ENCODE results near the gene ERI2. TPM values are rescaled to one million over a fixed set of nuclear protein-coding genes. Genes with fewer than 3 reads are reported as not detected.
"Not testable (repeated sequence)": the region's sequence is repeated elsewhere in the genome, so short reads cannot be mapped to it uniquely, and the experiment has no call there.

ERI2 gene
- total RNA-seq, 2 experiments from 2014 or later, result 18.4 to 19.6 TPM

DNA sequence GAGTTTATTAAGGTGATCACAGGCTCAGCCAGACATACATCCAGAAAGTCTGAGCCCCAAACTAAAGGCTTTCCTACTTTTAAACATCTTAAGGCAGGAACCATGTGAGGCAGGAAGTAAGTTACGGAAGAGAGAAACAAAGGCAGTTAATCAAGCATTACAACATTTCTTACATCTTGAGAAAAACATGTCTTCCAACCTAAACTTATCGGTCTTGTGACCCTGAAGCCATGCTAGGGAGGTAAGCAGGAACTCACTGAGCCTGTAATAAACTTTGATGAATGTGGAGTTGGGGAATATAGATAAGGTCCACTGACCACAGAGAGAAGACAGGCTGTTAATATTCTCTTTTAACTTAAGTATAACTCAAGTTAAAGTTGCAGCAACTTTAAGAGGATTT, 45.9 kb downstream of the ERI2 start:
- intact Hi-C loops (cut with micrococcal nuclease), result no loop called here
- CTCF ChIA-PET, result no interaction called here
- Mint-ChIP-seq H3K27ac (no peak overlapping the region), H3K9me3 (peaks cover 8% of the 10 kb centered on the region), H3K4me3 (no peak overlapping the region), H3K4me1 (ENCODE audit: low read depth) (peaks cover 25% of the 10 kb centered on the region), H3K36me3 (ENCODE audit: low read depth) (peaks cover 8% of the 10 kb centered on the region), H3K27me3 (ENCODE audit: low read depth) (no peaks in the 10 kb centered on the region)
- DNase-seq, result no peak

DNA sequence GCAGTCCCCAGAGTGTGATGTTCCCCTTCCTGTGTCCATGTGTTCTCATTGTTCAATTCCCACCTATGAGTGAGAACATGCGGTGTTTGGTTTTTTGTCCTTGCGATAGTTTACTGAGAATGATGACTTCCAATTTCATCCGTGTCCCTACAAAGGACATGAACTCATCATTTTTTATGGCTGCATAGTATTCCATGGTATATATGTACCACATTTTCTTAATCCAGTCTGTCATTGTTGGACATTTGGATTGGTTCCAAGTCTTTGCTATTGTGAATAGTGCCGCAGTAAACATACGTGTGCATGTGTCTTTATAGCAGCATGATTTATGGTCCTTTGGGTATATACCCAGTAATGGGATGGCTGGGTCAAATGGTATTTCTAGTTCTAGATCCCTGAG, 50.5 kb downstream of the ERI2 start:
- peaks cover 12% of the 10 kb centered on the region for H3K9me3 Mint-ChIP-seq
- H3K27me3 Mint-ChIP-seq (ENCODE audit: low read depth); H3K36me3 Mint-ChIP-seq (ENCODE audit: low read depth); H3K4me1 Mint-ChIP-seq (ENCODE audit: low read depth); DNase-seq; CTCF ChIA-PET; H3K4me3 Mint-ChIP-seq; H3K27ac Mint-ChIP-seq; intact Hi-C loops (cut with micrococcal nuclease): not testable (repeated sequence)

DNA sequence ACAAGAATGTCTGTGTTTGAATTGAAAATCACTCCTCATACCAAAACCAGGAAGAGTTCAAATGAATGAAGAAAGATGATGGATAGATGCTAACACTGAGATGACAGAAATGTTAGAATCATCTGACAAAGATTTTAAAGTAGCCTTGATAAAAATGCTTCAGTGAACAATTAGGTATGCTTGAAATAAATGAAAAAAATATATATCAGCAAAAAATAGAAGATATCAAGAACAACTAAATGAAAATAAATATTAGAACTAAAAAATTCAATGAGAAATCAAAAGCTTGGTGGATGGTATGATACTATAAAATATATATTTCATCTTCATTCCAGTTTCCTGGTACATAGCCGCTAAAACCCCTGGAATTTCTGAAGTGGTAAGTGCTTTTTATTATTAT, 51.0 kb downstream of the ERI2 start:
- H3K4me1 Mint-ChIP-seq (ENCODE audit: low read depth), result no peaks in the 10 kb centered on the region
- CTCF ChIA-PET, result no interaction called here
- no peaks in the 10 kb centered on the region for H3K27me3 Mint-ChIP-seq (ENCODE audit: low read depth)
- no peak for DNase-seq
- intact Hi-C loops (cut with micrococcal nuclease), result no loop called here
- no peak overlapping the region for H3K27ac Mint-ChIP-seq
- H3K4me3 Mint-ChIP-seq, result no peak overlapping the region
- peaks cover 12% of the 10 kb centered on the region for H3K9me3 Mint-ChIP-seq
- peaks cover 3% of the 10 kb centered on the region for H3K36me3 Mint-ChIP-seq (ENCODE audit: low read depth)

DNA sequence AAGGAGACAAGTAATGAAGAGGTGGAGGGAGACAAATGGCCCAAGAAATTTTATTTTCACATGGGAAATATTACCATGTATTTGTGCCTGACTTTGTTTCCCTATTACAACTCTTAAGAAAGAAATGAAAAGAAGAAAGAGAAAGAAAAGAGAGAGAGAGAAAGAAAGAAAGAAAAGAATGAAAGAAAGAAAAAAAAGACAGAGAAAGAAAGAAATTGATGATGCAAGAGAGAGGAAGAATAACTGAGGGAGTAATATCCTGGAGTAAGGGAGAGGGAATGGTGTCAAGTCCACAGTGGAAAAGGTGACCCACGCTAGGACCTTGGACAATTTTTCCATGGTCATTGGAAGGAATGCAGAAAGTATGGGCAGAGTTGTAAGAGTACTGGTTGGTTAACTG, 52.5 kb downstream of the ERI2 start:
- Mint-ChIP-seq H3K4me3 (no peak overlapping the region), H3K27me3 (ENCODE audit: low read depth) (no peaks in the 10 kb centered on the region), H3K4me1 (ENCODE audit: low read depth) (no peaks in the 10 kb centered on the region), H3K27ac (no peak overlapping the region), H3K9me3 (peaks cover 12% of the 10 kb centered on the region), H3K36me3 (ENCODE audit: low read depth) (no peaks in the 10 kb centered on the region)
- intact Hi-C loops (cut with micrococcal nuclease), result no loop called here
- CTCF ChIA-PET, result interaction anchor here (1.0 kb wide), 1 partner anchor 12 kb away, joined by 3 read pairs; the partner anchor contains the start of gene THUMPD1
- no peak for DNase-seq

DNA sequence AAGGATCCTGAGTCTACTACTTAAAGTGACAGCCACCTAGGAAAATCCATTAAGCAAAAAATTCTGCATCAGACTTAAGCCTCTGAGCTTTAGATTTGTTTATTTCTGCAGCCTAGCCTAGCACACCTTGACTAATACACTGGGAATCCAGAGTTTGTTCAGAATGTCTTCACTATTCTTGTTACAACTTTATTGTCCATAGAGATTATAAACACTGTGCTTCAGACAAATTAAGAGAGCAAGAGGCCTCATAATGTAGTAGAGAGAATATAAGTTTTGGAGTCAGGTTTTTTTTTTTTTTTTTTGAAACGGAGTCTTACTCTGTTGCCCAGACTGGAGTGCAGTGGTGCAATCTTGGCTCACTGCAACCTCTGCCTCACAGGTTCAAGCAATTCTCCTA, 55.7 kb downstream of the ERI2 start:
- no peak overlapping the region for H3K4me3 Mint-ChIP-seq
- intact Hi-C loops (cut with micrococcal nuclease), result no loop called here
- H3K36me3 Mint-ChIP-seq (ENCODE audit: low read depth), result peaks cover 2% of the 10 kb centered on the region
- CTCF ChIA-PET, result no interaction called here
- DNase-seq, result no peak
- H3K27ac Mint-ChIP-seq, result no peak overlapping the region
- no peaks in the 10 kb centered on the region for H3K27me3 Mint-ChIP-seq (ENCODE audit: low read depth)
- H3K9me3 Mint-ChIP-seq, result peaks cover 22% of the 10 kb centered on the region
- no peaks in the 10 kb centered on the region for H3K4me1 Mint-ChIP-seq (ENCODE audit: low read depth)

DNA sequence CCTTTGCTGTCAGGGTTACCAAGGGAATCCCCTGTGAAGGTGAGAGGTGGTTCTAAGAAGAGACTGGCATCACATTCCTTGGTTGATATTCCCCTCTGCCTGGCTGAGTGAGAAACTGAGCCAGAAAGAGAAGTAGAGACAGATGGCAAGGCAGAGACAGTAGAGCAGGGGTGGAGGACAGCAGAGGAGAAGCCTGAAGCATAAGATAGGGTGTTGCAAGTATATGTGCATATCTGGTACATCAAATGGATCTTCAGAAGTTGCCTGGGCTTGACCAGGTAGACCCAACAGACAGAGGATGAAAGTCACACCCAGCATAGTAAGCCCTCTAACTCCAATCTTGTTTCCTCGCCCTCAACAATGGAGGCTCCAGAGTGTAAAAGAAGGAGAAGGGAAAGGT, 56.8 kb downstream of the ERI2 start:
- H3K4me1 Mint-ChIP-seq (ENCODE audit: low read depth), result no peaks in the 10 kb centered on the region
- peaks cover 2% of the 10 kb centered on the region for H3K36me3 Mint-ChIP-seq (ENCODE audit: low read depth)
- intact Hi-C loops (cut with micrococcal nuclease), result no loop called here
- no peak for DNase-seq
- CTCF ChIA-PET, result no interaction called here
- peaks cover 16% of the 10 kb centered on the region for H3K9me3 Mint-ChIP-seq
- H3K27me3 Mint-ChIP-seq (ENCODE audit: low read depth), result no peaks in the 10 kb centered on the region
- no peak overlapping the region for H3K27ac Mint-ChIP-seq
- H3K4me3 Mint-ChIP-seq, result no peak overlapping the region

DNA sequence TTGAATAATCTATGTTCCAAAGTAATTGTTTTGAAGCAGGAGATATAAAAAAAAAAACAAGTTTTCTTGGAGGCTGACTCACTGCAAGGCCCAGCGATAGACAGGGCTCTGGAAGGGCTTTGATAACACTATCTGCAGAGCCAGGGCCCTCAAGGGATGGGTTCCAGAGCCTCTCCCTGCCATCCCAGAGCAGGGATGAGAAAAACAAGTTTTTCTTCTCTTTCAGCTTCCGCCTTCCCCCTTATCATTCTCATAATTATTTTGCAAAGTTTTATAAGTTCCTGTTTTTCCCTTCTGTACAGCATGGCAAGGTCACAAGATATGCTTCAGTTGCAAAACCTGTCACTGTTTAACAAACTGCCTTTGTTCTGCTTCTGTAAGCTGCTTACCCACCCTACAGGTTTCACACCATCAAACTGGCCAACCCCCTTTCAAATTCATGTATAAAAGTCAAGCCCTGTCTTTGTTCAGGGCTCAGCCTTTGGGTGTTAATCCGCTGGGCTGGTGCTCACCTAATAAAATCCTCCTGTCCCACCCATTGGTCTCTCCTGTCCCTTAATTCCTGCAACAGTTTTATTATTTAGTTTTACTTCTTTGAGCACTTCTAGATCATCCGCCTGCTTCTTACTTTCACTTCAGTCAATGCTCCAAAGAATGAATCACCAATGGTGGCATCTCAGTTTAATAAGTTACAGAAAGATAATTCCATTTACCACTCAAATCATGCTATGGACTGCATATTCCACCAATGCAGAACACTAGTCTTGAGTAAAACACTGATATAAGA, 59.0 kb downstream of the ERI2 start:
- peaks cover 12% of the 10 kb centered on the region for H3K9me3 Mint-ChIP-seq
- no peak for DNase-seq
- H3K36me3 Mint-ChIP-seq (ENCODE audit: low read depth), result peaks cover 2% of the 10 kb centered on the region
- H3K4me3 Mint-ChIP-seq, result no peak overlapping the region
- peaks cover under 1% of the 10 kb centered on the region for H3K4me1 Mint-ChIP-seq (ENCODE audit: low read depth)
- H3K27ac Mint-ChIP-seq, result no peak overlapping the region
- intact Hi-C loops (cut with micrococcal nuclease), result no loop called here
- CTCF ChIA-PET, result no interaction called here
- no peaks in the 10 kb centered on the region for H3K27me3 Mint-ChIP-seq (ENCODE audit: low read depth)

DNA sequence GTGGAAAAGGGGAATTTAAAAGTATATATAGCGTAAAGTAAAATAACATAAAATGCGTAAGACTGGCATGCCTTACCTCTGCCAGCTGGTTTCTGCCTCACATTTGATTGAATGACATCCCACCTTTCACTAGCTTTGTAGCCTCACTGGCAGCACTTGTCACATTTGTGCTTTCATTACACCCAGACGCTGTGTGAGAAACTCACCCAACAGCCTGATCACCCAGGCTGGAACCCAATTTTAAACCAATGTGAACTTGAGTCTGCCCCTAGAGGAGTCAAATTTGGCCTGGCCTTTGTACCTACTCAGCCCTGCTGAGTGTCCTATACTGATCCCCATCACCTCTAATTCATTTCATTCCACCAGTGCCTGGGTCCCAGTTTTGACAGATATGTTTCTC, 59.8 kb downstream of the ERI2 start:
- Mint-ChIP-seq H3K27me3 (ENCODE audit: low read depth) (no peaks in the 10 kb centered on the region), H3K4me3 (no peak overlapping the region), H3K36me3 (ENCODE audit: low read depth) (peaks cover 2% of the 10 kb centered on the region), H3K27ac (no peak overlapping the region), H3K9me3 (peaks cover 12% of the 10 kb centered on the region), H3K4me1 (ENCODE audit: low read depth) (peaks cover 5% of the 10 kb centered on the region)
- intact Hi-C loops (cut with micrococcal nuclease), result no loop called here
- CTCF ChIA-PET, result interaction anchor here (0.7 kb wide), 1 partner anchor 74 kb away, joined by 3 read pairs; no protein-coding TSS in a partner anchor
- no peak for DNase-seq

Other genes starting within 250 kb of the ERI2 start
- gene ACSM2B, start 230.1 kb downstream of the ERI2 start, total RNA-seq, result not detected
- gene ACSM1, start 108.8 kb downstream of the ERI2 start, total RNA-seq, result not detected
- gene THUMPD1, start 64.7 kb downstream of the ERI2 start, total RNA-seq, result 10 to 100 TPM; 47.5 to 49.8 TPM
- 10 to 100 TPM; 29.6 to 35.0 TPM for gene ACSM3, start 42.5 kb downstream of the ERI2 start, total RNA-seq
- gene REXO5, start 55 bp upstream of the ERI2 start, total RNA-seq, result 10 to 100 TPM; 26.4 to 27.8 TPM
- 1 to 10 TPM; 3.0 to 3.4 TPM for gene DCUN1D3, start 93.9 kb upstream of the ERI2 start, total RNA-seq
- gene LYRM1, start 94.3 kb upstream of the ERI2 start, total RNA-seq, result 10 to 100 TPM; 20.4 to 20.8 TPM

Measured in activated naive CD4-positive, alpha-beta T cell treated with anti-CD3 and anti-CD28 coated beads for 36 hours (primary cell).